Stimulated activated CD8-positive, alpha-beta memory T cell treated with anti-CD3 and anti-CD28 coated beads, Interleukin-4, amount 100 ng/mL, for 4 hours (primary cell): ENCODE data around the gene SCFD1.
"Not testable (repeated sequence)": the region's sequence is repeated elsewhere in the genome, so short reads cannot be mapped to it uniquely, and the experiment has no call there.

Experiments used
- DNase-seq, 2 donors: peaks; one replicate each; pipeline ENCODE4 v3.0.0-alpha.2; 2020; ENCODE audit warnings: low read depth in 2 of 2, low spot score in 1 of 2

SCFD1 gene

GRCh38 chr14:30669594-30669993 is 47.5 kb downstream of the SCFD1 start:
- DNase-seq, result no peak

- no peak for DNase-seq
These were observed 51.0 kb downstream of the SCFD1 start for GRCh38 chr14:30673071-30673470.

GRCh38 chr14:30678926-30679431 is 56.9 kb downstream of the SCFD1 start:
- DNase-seq, result no peak

- no peak for DNase-seq
These were observed 57.9 kb downstream of the SCFD1 start for GRCh38 chr14:30680036-30680435.

GRCh38 chr14:30680776-30681175 is 58.7 kb downstream of the SCFD1 start:
- DNase-seq, result not testable (repeated sequence)

GRCh38 chr14:30681752-30682355 is 59.7 kb downstream of the SCFD1 start:
- no peak for DNase-seq

- DNase-seq, result not testable (repeated sequence)
These were observed 68.6 kb downstream of the SCFD1 start for GRCh38 chr14:30690487-30691355.

GRCh38 chr14:30691751-30692398 is 69.8 kb downstream of the SCFD1 start:
- no peak for DNase-seq

- no peak for DNase-seq
These were observed 70.5 kb downstream of the SCFD1 start for GRCh38 chr14:30692669-30693068.

- no peak for DNase-seq
These were observed 76.3 kb downstream of the SCFD1 start for GRCh38 chr14:30698463-30698862.

- no peak for DNase-seq
These were observed 84.6 kb downstream of the SCFD1 start for GRCh38 chr14:30706704-30707103.

- DNase-seq, result no peak
These were observed 86.0 kb downstream of the SCFD1 start for GRCh38 chr14:30708157-30708556.

- no peak for DNase-seq
These were observed 87.1 kb downstream of the SCFD1 start for GRCh38 chr14:30709201-30709600.

GRCh38 chr14:30710876-30711275 is 88.8 kb downstream of the SCFD1 start:
- DNase-seq, result no peak

- no peak for DNase-seq
These were observed 97.0 kb downstream of the SCFD1 start for GRCh38 chr14:30719137-30719536.

- DNase-seq, result no peak
These were observed 103.6 kb downstream of the SCFD1 start for GRCh38 chr14:30725763-30726162.

GRCh38 chr14:30728471-30728870 is 106.4 kb downstream of the SCFD1 start:
- no peak for DNase-seq

- DNase-seq, result no peak
These were observed 115.8 kb downstream of the SCFD1 start for GRCh38 chr14:30737916-30738315.

GRCh38 chr14:30738978-30739377 is 116.9 kb downstream of the SCFD1 start:
- no peak for DNase-seq

- no peak for DNase-seq
These were observed 126.2 kb downstream of the SCFD1 start for GRCh38 chr14:30748343-30748742.

GRCh38 chr14:30751646-30752416 is 129.7 kb downstream of the SCFD1 start:
- DNase-seq, result no peak
